Thoracic aorta (tissue), 2 donors: ENCODE data around the gene PAK6. TPM values are rescaled to one million over a fixed set of nuclear protein-coding genes. Genes with fewer than 3 reads are reported as not detected.

Experiments used
- ATAC-seq: fragments of 150-250 bp; one replicate; pipeline ENCODE4 v1.8.0; 2017; ENCODE audit warnings: low read depth; ENCODE audit not compliant: insufficient number of reproducible peaks, low FRiP score
- DNase-seq: peaks from one replicate; pipeline ENCODE4 v3.0.0-alpha.2; 2020; ENCODE audit warnings: low spot score
- H3K27ac ChIP-seq, 2 donors: fragments of 200-600 bp; sonication (generic); 1 replicate in 1 of 2; 2 replicates in 1 of 2; pipeline ENCODE4 v1.5.1; 2016; ENCODE audit warnings: mild to moderate bottlenecking in 2 of 2, moderate library complexity in 2 of 2
- H3K27me3 ChIP-seq: fragments of 200-600 bp; sonication (generic); replicated peaks from 2 replicates; pipeline ENCODE4 v1.6.0; 2016; ENCODE audit warnings: mild to moderate bottlenecking; ENCODE audit not compliant: insufficient read depth
- H3K36me3 ChIP-seq: fragments of 200-600 bp; sonication (generic); one replicate; pipeline ENCODE4 v1.5.1; 2016
- H3K4me1 ChIP-seq, 2 donors: fragments of 200-600 bp; sonication (generic); 1 replicate in 1 of 2; 2 replicates in 1 of 2; pipeline versions ENCODE4 v1.5.1 to v1.6.0; 2016; ENCODE audit warnings: low read depth in 2 of 2, mild to moderate bottlenecking in 1 of 2; ENCODE audit not compliant: control insufficient read depth in 1 of 2
- H3K4me3 ChIP-seq: fragments of 200-600 bp; sonication (generic); 2 replicates; pipeline ENCODE4 v1.5.1; 2016; ENCODE audit warnings: mild to moderate bottlenecking
- H3K9me3 ChIP-seq: fragments of 200-600 bp; sonication (generic); 2 replicates; pipeline ENCODE4 v1.5.1; 2016
- total RNA-seq, 2 donors: library from RNA; depleted of rRNA; stranded (reverse); fragments of >200 nt; gene quantifications; one replicate each; pipeline versions ENCODE4 v1.1.0 to v1.2.3, GENCODE V29; 2016
- TF ChIP-seq, protein P1 (sequence below): fragments of 200-600 bp; sonication (generic); IDR thresholded peaks from one replicate; pipeline ENCODE4 v1.5.1; 2019; ENCODE audit warnings: antibody characterized with exemption

The PAK6 gene
- total RNA-seq, 2 donors from 2014 or later = 0.68 to 0.78 TPM

- ATAC-seq (no peak), DNase-seq (no peak)
- Histone ChIP-seq H3K27me3 (peaks cover 5% of the 10 kb centered on the region), H3K9me3 (no peaks in the 10 kb centered on the region), H3K4me3 (no peak overlapping the region), H3K4me1 (peaks cover 3 to 26% of the 10 kb centered on the region in 2 donors), H3K27ac (no peak overlapping the region), H3K36me3 (no peaks in the 10 kb centered on the region)
- TF ChIP-seq, protein P1, sequence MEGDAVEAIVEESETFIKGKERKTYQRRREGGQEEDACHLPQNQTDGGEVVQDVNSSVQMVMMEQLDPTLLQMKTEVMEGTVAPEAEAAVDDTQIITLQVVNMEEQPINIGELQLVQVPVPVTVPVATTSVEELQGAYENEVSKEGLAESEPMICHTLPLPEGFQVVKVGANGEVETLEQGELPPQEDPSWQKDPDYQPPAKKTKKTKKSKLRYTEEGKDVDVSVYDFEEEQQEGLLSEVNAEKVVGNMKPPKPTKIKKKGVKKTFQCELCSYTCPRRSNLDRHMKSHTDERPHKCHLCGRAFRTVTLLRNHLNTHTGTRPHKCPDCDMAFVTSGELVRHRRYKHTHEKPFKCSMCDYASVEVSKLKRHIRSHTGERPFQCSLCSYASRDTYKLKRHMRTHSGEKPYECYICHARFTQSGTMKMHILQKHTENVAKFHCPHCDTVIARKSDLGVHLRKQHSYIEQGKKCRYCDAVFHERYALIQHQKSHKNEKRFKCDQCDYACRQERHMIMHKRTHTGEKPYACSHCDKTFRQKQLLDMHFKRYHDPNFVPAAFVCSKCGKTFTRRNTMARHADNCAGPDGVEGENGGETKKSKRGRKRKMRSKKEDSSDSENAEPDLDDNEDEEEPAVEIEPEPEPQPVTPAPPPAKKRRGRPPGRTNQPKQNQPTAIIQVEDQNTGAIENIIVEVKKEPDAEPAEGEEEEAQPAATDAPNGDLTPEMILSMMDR = no peak
Measured at GRCh38 chr15:40286061-40286532, 47.2 kb downstream of the PAK6 start.

DNA sequence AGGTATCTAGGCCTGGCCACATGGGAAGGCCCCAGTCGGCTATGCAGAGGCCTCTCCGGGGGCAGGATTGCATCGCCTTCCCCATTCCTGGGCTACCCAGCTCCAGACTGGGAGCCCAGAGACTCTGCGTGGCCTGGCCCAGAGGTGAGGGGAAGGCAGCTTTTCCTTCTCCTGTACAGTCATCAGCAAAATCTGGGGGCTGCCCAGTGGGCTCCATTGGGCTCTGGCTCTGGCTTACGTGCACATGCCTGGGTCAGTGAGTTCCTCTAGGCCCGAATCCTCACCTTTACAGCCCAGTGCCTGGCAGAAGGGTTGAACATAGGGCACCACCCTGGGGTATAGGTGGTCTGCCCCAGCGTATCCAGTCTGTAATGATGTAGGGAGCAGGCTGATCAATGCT, 47.9 kb downstream of the PAK6 start:
- Histone ChIP-seq H3K4me3 (no peak overlapping the region), H3K9me3 (no peaks in the 10 kb centered on the region), H3K27me3 (no peaks in the 10 kb centered on the region), H3K4me1 (peaks cover 3 to 19% of the 10 kb centered on the region in 2 donors), H3K27ac (no peak overlapping the region), H3K36me3 (no peaks in the 10 kb centered on the region)
- ATAC-seq (no peak), DNase-seq (no peak)
- TF ChIP-seq, protein P1 = no peak

DNA sequence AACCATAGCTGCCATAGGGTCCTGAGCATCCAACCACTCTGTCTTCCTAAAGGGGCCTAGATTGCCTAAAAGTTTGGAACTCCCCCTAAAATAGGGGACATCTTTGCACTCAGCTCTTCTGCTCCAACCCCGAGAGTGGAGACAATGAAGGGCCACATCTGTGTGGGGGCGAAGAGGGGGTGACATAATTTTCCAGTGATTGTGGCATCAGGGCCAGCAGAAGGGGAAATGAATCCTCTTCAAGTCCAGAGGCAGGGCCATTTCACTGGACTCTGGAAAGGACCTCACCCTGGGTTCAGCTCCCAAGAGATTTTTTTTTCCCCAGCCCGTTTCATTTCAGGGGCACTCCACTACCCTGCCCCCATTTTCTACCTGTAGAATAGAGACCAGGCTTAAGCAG, 48.6 kb downstream of the PAK6 start:
- ATAC-seq (no peak), DNase-seq (no peak)
- TF ChIP-seq, protein P1 = no peak
- H3K27ac ChIP-seq = no peak overlapping the region
- peaks cover 3 to 12% of the 10 kb centered on the region in 2 donors for H3K4me1 ChIP-seq
- H3K36me3 ChIP-seq = no peaks in the 10 kb centered on the region
- H3K27me3 ChIP-seq = no peaks in the 10 kb centered on the region
- no peak overlapping the region for H3K4me3 ChIP-seq
- H3K9me3 ChIP-seq = no peaks in the 10 kb centered on the region

DNA sequence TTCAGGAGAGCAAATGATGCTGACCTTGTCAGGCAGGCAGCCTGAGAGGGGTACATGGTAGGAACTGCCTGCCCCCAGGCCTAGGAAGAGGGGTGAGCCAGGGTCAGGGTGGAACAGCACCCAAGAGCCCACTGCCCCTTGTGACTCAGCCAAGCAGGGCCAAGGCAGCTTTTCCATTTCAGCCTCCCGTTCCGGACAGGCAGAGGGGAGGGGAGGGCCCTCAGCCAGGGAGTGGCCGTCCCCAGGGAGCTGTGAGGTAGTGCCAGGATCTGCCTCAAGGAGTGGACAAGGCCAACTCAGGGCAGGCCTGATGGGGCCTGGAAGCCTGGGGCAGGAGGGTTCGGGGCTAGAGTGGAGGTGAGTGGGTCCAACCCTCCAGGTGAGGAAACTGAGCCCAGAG, 49.1 kb downstream of the PAK6 start:
- no peak overlapping the region for H3K4me3 ChIP-seq
- H3K27ac ChIP-seq = no peak overlapping the region
- no peak for ATAC-seq
- no peak for DNase-seq
- peaks cover 1 to 7% of the 10 kb centered on the region in 2 donors for H3K4me1 ChIP-seq
- no peaks in the 10 kb centered on the region for H3K9me3 ChIP-seq
- H3K36me3 ChIP-seq = no peaks in the 10 kb centered on the region
- TF ChIP-seq, protein P1 = no peak
- H3K27me3 ChIP-seq = no peaks in the 10 kb centered on the region

- TF ChIP-seq, protein P1 = no peak
- no peaks in the 10 kb centered on the region for H3K9me3 ChIP-seq
- H3K27ac ChIP-seq = no peak overlapping the region
- DNase-seq (no peak), ATAC-seq (no peak)
- H3K4me1 ChIP-seq = peaks cover 0 to 3% of the 10 kb centered on the region in 2 donors
- no peak overlapping the region for H3K4me3 ChIP-seq
- H3K27me3 ChIP-seq = no peaks in the 10 kb centered on the region
- H3K36me3 ChIP-seq = no peaks in the 10 kb centered on the region
Measured at GRCh38 chr15:40289140-40289775, 50.4 kb downstream of the PAK6 start.
